GM19238 (cell line): ENCODE measurements around the gene EYA4.

ENCODE experiments used
- DNase-seq: peaks from one replicate; pipeline ENCODE4 v3.0.0; 2011; ENCODE audit warnings: low spot score; ENCODE audit not compliant: insufficient read length

EYA4 gene

GRCh38 chr6:133241086-133241900 is at the start of gene EYA4:
TSS of gene EYA4 (plus strand) at chr6:133241357. CDS start at chr6:133274781, 33,424 bp downstream.
- DNase-seq, result no peak

- DNase-seq, result no peak
Observed at GRCh38 chr6:133193396-133193795, 47.8 kb upstream of the EYA4 start.

- DNase-seq, result no peak
Observed at GRCh38 chr6:133198725-133199124, 42.4 kb upstream of the EYA4 start.

- DNase-seq, result no peak
Observed at GRCh38 chr6:133201231-133201630, 39.9 kb upstream of the EYA4 start.

- no peak for DNase-seq
Observed at GRCh38 chr6:133202610-133203343, 38.4 kb upstream of the EYA4 start.

- no peak for DNase-seq
Observed at GRCh38 chr6:133203344-133203697, 37.8 kb upstream of the EYA4 start.

GRCh38 chr6:133205304-133205703 is 35.9 kb upstream of the EYA4 start:
- no peak for DNase-seq

- DNase-seq, result no peak
Observed at GRCh38 chr6:133206942-133207341, 34.2 kb upstream of the EYA4 start.

- no peak for DNase-seq
Observed at GRCh38 chr6:133207754-133208153, 33.4 kb upstream of the EYA4 start.

GRCh38 chr6:133208183-133208755 is 32.9 kb upstream of the EYA4 start:
- no peak for DNase-seq

- no peak for DNase-seq
Observed at GRCh38 chr6:133214267-133214666, 26.9 kb upstream of the EYA4 start.

- no peak for DNase-seq
Observed at GRCh38 chr6:133218852-133219251, 22.3 kb upstream of the EYA4 start.

- no peak for DNase-seq
Observed at GRCh38 chr6:133223452-133224029, 17.6 kb upstream of the EYA4 start.

- DNase-seq, result no peak
Observed at GRCh38 chr6:133225560-133225959, 15.6 kb upstream of the EYA4 start.

- no peak for DNase-seq
Observed at GRCh38 chr6:133227344-133227743, 13.8 kb upstream of the EYA4 start.

GRCh38 chr6:133230052-133230451 is 11.1 kb upstream of the EYA4 start:
- no peak for DNase-seq

GRCh38 chr6:133235221-133235620 is 5.9 kb upstream of the EYA4 start:
- no peak for DNase-seq

GRCh38 chr6:133236932-133237331 is 4.2 kb upstream of the EYA4 start:
- DNase-seq, result no peak

GRCh38 chr6:133240511-133241085 is 559 bp upstream of the EYA4 start:
- no peak for DNase-seq

GRCh38 chr6:133241901-133242636 is 912 bp downstream of the EYA4 start:
- no peak for DNase-seq
